Inflammatory macrophage treated with lipopolysaccharide for 1 hour (primary cell): Measurements from ENCODE around the gene ANKRD44.
"Not testable (repeated sequence)": the region's sequence is repeated elsewhere in the genome, so short reads cannot be mapped to it uniquely, and the experiment has no call there.

ENCODE experiments used
- DNase-seq, 2 donors: peaks; one replicate each; pipeline ENCODE4 v3.0.0-alpha.2; 2020 to 2022

ANKRD44 gene

DNA sequence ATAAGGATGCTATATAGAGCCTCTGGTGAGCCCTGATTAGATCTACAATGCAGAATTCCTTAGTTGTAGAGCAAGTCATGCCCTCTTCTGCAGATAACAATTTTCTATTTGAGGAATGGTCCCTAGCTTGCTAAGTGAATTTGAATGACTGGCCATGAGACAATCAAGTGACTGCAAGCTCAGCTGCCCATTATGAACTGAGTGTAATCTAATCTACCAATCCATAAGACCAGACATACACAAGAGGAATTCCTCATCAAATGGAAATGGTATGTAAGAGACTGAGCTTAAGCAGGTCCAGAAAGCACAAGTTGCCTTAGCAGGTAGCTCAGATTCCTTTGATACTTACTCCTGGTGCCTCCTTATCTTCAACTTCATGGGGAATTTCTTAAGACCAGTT is 4.8 kb upstream of the ANKRD44 start:
- DNase-seq: no peak

DNA sequence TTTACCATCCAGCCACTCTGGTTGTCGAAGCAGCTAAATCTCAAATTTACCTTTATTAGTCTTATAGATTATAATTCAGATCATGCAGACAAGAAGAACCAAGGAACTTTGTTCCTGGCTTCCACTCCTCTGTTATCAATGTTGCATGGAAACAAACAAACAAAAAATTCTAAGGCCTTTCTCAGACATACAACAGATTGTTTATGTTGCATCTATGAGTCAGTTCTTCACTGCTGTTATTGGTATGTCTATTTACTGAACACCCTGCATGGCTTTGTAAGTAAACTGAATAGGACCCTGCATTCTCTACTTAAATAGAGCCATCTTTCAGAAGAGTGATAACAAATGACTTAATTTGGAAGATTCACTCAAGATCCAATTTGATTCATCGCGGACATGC is 1.6 kb upstream of the ANKRD44 start:
- DNase-seq: no peak

DNA sequence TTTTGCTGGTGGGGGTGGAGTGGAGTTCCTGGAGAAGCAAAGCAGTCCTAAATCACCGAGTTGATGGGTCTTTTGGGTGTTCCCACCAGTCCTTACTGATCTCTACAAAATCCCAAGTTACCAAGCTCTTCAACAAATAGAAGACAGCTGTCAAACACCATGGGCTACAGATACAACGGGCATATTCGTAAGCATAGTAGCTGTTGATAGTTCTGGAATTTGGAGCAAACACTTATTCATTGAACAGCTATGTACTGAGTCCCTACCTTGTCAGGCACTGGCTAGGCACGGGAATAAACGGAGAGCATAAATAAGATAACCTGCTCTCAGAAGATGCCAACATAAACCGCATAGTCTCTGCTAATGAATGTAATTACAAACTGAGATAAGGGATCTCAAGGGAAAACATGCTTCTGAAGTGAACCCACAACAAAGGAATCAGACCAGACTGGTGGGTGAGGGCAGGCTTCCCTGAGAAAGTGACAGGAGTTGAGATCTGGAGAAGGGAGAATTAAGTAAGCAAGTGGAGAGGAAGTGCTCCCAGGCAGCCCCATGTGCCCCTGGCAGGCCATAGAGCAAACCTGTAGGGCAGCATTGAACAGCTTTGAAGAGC is 947 bp upstream of the ANKRD44 start:
- no peak for DNase-seq

DNA sequence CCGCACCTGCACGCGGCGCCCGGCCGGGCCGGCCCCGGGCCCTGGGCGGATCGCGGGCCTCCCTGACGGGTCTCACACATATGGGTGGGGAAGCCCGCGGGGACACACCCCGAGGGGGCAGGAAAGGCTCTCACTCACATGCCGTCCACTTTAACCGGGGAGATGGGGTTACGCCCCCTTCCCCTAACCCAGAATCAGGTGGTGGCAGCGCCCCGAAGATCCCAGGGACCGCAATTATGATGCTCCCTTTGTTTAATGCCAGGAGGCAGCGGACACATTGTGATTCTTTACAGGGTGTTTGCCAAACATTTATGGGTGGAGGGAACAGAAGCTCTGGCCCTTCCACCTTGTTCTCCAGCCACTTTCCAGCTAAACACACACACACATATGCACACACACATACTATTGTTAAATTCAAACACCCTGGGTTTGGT is 424 bp upstream of the ANKRD44 start:
- no peak for DNase-seq

DNA sequence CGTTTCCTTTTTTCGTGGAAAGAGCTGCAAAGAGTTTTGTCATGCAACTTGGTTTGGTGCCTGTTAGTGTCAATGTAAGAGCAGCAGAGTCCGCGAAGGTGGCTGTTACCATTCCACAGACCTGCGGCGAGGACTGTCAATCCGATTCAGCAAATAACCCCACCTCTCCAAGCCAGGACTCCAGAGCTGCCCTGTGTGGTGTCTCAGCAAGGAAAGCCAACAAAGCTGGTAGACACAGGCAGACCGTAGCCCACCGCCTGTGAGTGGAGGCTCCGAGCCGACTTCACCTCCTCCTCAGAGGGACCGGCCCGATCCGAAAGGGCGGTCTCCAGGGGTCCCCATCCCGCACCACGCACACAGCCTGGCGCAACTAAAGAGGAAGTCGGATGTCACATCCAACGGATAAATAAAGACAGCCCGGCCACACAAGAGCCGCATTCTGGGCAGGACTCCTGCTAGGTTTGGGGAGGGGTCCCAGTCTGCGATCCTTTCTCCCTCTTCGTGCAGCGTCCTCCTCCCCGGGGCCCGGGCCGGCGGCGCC is 819 bp downstream of the ANKRD44 start:
- DNase-seq: peak; percentile 29 to 42

DNA sequence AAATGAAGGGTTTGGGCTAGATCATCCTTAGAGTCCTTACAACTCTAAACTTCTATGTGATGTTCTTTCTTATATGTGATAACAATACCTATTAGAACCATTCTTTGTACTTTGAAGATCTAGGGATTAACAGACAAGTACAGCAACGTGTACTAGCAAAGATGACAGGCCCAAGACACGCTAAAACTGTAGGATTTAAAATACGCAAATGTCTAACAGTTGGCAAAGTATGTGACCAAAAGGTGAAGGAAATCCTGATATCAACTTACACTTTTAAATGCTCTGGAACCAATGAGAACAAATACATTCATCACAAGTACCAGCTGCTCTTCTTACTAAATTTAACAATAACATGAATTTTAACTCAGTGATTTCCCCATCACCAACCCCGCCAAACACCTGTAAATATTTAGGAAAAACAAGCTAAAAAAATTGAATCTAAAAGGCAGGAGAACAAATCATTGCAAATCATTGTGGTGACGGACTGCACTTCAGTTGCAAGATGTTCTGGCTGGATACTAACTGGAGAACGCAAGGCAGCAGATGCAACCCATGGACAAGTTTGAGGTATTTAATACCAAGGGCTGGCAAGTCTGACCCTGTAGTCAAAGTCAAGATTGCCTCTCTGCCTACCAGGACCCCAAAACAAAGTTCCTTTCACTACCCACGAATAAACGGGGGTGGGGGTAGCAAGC is 1.4 kb downstream of the ANKRD44 start:
- no peak for DNase-seq

DNA sequence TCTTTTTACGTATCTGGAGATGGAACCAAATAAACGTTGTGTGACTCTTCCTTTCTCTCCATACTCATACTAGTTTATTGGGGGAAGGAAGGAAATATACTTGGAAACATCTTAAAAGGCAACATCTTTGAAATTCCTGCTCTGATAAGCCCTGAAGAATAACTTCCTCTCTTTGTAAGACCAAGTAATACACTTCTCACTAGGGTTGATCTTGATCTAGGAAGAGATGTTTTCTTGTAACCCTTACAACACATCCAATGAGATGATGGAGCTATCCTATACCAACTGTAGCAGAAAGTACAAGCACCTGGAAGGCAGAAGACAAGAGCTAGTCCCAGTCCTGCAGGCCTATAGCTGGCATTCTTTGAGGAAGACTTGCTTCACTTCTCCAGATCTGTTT is 2.0 kb downstream of the ANKRD44 start:
- no peak for DNase-seq

DNA sequence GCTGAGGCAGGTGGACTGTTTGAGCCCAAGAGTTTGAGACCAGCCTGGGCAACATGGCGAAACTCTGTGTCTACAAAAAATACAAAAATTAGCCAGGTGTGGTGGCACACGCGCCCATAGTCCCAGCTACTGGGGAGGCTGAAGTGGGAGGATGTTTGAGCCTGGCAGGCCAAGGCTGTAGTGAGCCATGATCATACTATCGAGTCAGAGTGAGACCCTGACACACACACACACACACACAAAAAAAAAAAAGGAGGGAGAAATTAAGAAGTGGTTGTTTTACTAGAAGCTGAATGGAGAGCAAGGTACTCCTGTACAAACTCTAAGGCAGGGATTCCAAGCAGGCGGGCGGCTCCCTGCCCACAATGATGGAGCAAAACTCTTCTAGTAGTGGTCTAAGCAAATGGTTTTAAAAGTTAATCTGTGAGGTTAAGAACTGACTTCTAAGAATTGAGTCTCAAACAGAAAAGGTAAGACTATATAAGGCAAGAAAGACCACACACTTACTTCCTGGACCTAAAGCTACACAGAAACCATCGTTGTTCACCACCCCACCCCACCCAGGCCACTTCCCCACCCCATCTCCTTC is 2.6 kb downstream of the ANKRD44 start:
- DNase-seq: no peak

DNA sequence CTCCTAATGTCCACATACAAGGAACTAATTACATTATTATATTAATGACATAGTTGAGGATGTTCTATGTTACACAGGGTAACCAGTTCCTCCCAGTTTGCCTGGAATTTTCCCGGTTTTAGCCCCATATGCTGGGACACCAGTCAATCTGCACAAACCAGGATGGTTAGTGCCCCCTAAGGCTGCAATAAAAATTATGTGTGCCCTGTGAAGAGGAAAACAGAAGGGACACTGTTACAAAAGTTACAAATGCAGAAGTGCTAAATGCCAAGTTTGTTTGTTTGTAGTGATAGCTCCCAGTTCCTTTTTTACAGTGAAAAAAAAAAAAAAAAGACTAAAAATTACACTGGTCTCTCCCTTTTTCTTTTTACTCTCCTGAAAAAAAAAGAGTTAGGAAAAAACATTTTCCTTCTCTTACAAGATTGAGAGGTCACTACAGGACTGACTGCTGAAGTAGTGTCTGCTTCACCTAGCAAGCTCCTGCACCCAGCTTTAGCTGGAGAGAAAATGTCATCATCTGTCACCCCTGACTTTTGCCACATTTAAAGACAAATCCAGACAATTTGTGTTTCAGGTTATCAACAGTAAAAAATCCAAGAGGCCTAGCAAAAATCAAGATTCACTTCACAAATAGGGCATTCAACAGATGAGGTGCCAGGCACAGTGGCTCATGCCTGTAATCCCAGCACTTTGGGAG is 3.2 kb downstream of the ANKRD44 start:
- peak; percentile 67 to 69 for DNase-seq

DNA sequence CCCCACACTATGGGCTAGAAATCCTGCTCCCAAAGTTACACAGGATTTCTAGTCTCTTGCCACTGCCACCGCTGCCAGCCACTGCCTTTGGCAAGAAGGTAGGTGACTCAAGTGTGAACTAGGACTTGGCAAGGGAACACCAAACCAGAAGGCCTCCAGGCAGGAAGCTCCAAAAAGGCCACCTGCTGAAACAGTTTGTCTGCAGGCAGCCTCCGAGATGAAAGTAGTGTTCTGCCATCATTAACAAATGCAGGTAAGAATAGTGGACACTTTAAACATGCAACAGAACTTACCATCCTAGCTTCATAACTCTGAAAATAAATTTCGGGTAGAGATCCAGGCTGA is 3.9 kb downstream of the ANKRD44 start:
- DNase-seq: no peak

DNA sequence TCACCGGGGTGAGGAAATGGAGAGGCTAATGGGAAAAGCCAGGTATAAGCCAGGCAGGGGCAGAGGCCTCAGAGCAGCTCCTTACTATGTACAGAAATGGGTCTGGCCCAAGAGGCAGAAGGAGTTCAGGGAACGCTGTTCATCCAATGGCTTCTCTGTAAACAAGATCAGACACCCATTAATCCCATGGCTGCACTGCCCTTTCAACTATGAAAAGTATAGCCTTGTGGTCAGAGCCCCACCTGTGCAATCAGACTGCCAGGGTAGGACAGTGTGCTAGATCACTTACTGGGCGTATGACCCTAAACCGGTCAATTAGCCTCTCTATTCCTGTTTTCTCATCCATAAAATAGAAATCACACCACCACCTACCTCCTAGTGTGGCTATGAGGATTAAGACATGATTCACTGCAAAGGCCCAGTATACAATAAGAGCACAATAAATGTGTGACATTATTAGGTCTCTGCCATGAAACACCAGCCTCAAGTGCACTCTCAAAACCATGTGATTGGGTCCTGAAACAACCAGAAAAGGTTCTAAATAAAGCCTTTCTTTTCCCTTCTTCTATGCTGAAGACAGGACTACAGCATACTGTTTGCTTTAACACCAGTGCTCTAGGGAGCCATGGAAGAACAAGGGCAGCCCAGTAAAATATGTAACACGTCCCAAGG is 4.4 kb downstream of the ANKRD44 start:
- DNase-seq: no peak

DNA sequence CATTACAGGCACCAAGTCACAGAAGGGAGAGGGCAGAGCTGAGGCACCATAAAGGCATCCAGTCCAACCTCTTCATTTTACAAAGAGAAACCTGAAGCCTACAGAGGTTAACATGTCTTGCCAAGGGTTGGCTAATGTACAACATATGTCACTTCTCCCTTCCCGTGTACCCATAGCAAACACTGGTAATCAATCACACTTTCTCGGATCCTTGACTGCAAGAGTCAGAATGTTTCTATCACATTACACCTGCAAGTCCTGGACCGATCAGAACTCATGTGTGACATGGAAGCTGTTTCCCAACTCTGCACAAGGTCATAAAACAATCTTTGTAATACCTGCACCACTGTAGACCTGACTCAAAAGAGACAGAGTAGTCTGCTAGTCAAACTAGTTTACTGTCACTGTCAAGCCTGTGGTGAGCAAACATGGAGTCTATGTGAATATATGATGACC is 6.0 kb downstream of the ANKRD44 start:
- no peak for DNase-seq

DNA sequence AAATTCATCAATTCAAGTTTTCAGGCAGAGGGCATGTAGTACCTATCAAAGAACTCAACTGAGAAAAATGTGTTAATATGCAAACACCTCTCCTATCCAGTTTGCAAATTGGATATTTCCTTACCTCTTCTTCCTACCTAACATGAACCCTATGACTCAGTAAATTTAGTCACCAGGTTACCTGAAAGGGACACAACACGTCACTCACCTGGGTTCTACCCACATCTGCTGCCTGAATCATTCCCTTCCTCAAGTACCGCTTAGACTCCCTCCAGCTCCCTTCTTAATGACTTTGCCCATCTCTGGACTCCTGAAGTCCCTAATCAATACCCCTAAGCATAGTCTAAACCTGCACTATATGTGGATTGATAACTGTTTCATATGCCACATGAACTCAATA is 10.4 kb downstream of the ANKRD44 start:
- no peak for DNase-seq

DNA sequence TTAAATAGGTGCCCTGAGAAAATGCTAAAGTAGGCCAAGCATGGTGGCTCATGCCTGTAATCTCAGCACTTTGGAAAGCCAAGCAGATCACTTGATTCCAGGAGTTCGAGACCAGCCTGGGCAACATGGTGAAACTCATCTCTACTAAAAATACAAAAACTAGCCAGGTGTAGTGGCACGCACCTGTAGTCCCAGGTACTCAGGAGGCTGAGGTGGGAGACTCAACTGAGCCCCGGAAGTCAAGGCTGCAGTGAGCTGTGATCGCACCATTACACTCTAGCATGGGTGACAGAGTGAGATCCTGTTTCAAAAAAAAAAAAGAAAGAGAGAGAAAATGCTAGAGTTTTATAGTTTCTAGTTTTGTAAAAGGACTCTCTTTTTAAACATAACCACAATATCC is 12.0 kb downstream of the ANKRD44 start:
- DNase-seq: no peak

DNA sequence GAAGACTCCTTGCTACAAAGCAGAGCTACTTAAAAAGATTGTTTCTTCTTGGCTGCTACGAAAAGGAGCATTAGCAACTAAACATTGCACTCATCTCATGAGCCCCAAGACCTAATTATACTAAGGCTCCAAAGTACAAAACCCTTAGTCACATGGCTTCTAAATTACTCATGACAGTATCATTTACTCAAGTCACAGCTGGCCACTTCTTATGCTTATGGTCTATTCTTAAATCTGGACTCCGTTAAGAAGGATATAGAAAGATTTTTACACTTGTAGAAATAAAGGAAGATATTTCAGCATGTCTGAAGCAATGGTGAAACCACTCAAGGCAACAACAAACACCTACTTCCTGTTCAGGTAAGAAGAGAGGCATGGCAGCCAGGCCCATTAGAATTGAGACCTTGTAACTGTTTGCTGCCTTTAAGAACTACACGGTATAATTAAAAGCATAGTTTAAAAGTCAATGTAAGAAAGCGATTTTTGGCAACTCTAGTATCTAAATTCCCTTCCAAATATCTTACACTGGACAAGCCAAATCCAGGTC is 12.7 kb downstream of the ANKRD44 start:
- DNase-seq: no peak

DNA sequence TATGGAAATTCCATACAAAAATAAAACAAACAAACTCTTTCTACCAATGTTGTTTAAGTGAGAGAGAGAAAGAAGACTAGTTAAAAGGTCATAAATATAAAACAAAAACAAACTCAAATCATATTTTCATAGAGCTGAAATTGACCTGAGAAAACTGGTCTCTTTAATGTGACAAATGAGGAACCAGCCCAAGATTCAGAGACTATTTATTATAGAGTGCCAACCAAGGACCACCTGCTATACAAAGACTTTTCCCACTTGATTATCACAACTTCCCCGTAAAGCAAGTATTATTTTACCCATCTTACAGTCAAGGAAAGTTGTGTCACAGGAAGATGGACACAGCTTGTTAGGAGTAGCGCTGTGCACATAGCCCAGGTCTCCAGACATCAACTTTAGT is 13.3 kb downstream of the ANKRD44 start:
- no peak for DNase-seq

DNA sequence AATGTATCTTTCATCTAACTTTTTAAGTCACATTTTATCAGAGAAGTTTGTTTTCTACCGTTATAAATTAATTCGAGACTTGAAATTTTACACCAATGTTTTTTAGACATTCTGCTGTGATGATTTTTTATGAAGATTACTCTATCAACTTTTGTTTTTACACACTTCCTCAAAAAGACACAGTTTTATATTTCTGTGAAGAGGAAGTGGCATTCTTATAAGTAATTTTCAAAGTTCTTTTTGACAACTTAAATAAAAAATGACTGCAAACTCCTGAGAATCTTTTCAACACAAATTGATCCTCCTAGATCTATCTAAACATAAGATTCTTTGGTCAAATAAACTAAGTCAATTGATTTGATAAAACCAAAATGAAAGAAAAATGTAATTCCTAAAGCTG is 13.7 kb downstream of the ANKRD44 start:
- DNase-seq: peak; percentile 48 to 49

DNA sequence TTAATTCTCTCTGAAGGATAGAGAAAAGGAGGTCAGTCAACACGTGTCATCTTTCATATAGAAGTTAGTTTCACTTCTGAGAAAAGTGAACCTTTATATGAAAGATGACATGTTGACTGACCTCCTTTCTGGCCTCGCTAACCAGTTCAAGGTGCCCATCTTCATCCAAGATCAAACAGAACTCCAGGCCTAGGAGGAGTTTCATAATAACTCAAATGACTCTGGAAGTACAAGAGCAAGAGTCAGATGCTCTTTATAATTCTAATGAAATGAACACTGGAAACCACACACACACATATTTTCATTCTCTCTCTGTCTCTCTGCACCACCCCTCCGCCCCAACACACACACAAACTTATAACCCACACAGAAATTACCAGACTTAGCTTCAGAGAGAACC is 16.3 kb downstream of the ANKRD44 start:
- DNase-seq: no peak

DNA sequence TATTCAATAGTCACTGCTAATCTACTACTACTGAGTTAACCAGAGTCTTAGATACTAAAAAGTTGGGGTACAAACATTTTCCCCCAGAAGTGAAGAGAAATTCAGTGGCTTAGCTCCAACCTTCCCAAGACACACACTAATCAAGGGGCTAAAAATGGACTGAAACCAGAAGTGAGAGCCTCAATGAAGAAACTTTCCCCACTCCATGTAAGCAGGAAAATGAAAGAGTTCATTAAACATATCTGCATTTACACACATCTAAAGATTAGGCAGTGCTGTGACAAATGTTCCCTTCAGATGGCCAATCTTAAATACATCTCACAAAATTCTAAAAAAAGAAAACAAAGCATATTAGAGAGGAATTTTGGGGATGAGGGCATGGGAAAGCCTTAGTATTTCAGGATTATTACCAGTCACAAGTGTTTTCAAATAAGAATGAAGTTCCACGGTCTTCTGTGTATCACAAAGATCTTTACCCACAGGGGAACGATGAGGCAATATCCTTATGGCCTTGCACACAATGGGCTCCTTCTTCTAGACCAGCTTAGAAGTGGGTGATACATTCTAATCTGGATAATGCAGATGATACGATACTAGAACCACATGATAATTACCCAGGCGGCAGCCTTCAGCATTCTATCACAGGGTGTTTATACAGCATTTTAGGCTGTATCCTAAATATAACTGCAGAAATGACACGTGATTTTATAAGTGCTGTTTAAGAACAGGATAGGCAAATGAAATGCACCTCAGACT is 17.1 kb downstream of the ANKRD44 start:
- peak in 1 of 2 donors; percentile 45 for DNase-seq

DNA sequence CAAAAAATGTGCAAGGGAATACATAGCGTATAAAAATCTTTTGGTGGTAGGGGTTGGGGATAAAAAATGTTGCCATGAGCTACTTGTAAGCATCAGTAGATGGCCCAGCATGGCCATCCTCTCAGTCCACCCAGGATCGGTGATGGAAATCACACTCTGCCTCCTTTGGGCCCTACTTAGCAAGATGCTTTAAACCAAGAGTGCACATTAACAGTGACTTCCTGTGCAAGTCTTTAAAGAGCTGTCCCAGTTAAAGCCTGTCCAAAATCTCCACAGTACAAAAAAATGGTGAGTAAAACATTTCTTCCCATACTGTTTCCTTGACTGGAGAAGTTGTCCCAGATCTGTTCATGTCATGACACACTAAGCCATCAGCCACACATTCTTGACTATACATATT is 18.0 kb downstream of the ANKRD44 start:
- no peak for DNase-seq

DNA sequence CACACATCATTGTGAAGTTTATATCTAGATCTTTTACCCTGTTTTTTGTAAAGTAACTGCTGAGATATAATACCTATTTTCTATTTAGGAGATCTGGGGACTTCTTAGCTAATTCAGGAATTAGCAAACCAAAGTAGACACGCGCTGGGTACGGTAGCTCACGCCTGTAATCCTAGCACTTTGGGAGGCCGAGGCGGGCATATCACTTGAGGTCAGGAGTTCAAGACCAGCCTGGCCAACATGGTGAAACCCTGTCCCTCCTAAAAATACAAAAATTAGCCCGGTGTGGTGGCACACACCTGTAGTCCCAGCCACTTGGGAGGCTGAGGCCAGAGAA is 23.0 kb downstream of the ANKRD44 start:
- not testable (repeated sequence) for DNase-seq
